Hepatocyte (in vitro differentiated cells): ENCODE measurements around the gene MXD4.

ENCODE experiments used
- EZH2 ChIP-seq: fragments of 200-600 bp; sonication (generic); IDR thresholded peaks from 2 replicates; pipeline ENCODE4 v1.6.1; 2016; ENCODE audit warnings: antibody characterized with exemption, mild to moderate bottlenecking, borderline replicate concordance
- TF ChIP-seq, protein P1 (sequence below): fragments of 200-600 bp; sonication (generic); IDR thresholded peaks from 2 replicates; pipeline ENCODE4 v1.5.1; 2016; ENCODE audit warnings: antibody characterized with exemption, mild to moderate bottlenecking; ENCODE audit not compliant: poor library complexity

DNA sequence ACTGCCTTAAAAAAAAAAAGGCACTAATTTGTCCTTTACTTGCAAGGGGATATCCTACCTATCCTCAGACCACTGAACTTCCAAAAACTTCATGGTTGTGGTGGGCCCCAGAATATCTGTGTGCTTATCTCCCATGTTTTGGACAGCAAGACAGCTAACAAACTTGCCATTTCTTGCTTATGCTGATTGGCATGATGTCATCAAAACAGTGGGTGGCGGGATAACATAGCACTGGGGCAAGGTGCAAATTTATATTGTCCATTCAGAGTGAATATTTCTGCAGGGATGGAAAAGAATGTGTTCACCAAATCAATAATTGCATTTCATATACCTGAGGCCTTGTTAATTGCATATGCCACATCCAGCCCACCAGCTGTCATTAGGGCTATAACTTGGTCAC, 43.5 kb downstream of the MXD4 start:
- TF ChIP-seq, protein P1, sequence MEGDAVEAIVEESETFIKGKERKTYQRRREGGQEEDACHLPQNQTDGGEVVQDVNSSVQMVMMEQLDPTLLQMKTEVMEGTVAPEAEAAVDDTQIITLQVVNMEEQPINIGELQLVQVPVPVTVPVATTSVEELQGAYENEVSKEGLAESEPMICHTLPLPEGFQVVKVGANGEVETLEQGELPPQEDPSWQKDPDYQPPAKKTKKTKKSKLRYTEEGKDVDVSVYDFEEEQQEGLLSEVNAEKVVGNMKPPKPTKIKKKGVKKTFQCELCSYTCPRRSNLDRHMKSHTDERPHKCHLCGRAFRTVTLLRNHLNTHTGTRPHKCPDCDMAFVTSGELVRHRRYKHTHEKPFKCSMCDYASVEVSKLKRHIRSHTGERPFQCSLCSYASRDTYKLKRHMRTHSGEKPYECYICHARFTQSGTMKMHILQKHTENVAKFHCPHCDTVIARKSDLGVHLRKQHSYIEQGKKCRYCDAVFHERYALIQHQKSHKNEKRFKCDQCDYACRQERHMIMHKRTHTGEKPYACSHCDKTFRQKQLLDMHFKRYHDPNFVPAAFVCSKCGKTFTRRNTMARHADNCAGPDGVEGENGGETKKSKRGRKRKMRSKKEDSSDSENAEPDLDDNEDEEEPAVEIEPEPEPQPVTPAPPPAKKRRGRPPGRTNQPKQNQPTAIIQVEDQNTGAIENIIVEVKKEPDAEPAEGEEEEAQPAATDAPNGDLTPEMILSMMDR, result no peak
- TF ChIP-seq EZH2, result no peak
